Uterus (tissue), 4 donors: ENCODE results near the gene LCN9. TPM values are rescaled to one million over a fixed set of nuclear protein-coding genes. Genes with fewer than 3 reads are reported as not detected.
A peak's percentile ranks its signal among the peaks of the same experiment; 100 is the strongest.

Experiments
- DNase-seq, 2 donors: peaks; one replicate each; pipeline ENCODE4 v3.0.0-alpha.2; 2019 to 2020
- H3K27ac ChIP-seq, 2 donors: fragments of 200-600 bp; sonication (generic); 1 replicate in 1 of 2; 2 replicates in 1 of 2; pipeline ENCODE4 v1.5.1; 2016 to 2018
- H3K27me3 ChIP-seq, 2 donors: fragments of 200-600 bp; sonication (generic); one replicate each; pipeline ENCODE4 v1.5.1; 2018 to 2019; ENCODE audit warnings: control low read depth in 1 of 2
- H3K36me3 ChIP-seq, 2 donors: fragments of 200-600 bp; sonication (generic); one replicate each; pipeline ENCODE4 v1.5.1; 2019; ENCODE audit warnings: control low read depth in 1 of 2
- H3K4me1 ChIP-seq, 2 donors: fragments of 200-600 bp; sonication (generic); one replicate each; pipeline ENCODE4 v1.5.1; 2018 to 2019; ENCODE audit warnings: control low read depth in 1 of 2
- H3K4me3 ChIP-seq, 2 donors: fragments of 200-600 bp; sonication (generic); 1 replicate in 1 of 2; 2 replicates in 1 of 2; pipeline ENCODE4 v1.5.1; 2018 to 2019; ENCODE audit warnings: mild to moderate bottlenecking in 1 of 2
- H3K9me3 ChIP-seq, 2 donors: fragments of 200-600 bp; sonication (generic); one replicate each; pipeline ENCODE4 v1.5.1; 2019; ENCODE audit warnings: control low read depth in 1 of 2
- POLR2A ChIP-seq, 2 donors: fragments of 450-650 bp; IDR thresholded peaks; one replicate each; pipeline ENCODE4 v1.6.1; 2016; ENCODE audit warnings: antibody characterized with exemption in 2 of 2, mild to moderate bottlenecking in 1 of 2, moderate library complexity in 1 of 2
- intact Hi-C: fragments of 100-400 bp; cut with DNase I; formaldehyde crosslinking; loops from one replicate; pipeline ENCODE4 v1.15.1; 2023; ENCODE audit warnings: low total_unique reads
- total RNA-seq, 4 donors: library from RNA; depleted of rRNA in 3 of 4; stranded (reverse); fragments of >200 nt in 3 of 4; gene quantifications; one replicate each; pipeline versions ENCODE4 v1.1.0 to v1.2.4, GENCODE V29; 2014 to 2023
- TF ChIP-seq, protein P1 (sequence below), 4 experiments: fragments of 200-600 bp in 2 of 4; fragments of 450-650 bp in 2 of 4; sonication (generic) in 2 of 4; IDR thresholded peaks; one replicate each; pipeline ENCODE4 v1.5.1; 2016 to 2019; ENCODE audit warnings: antibody characterized with exemption in 4 of 4, mild to moderate bottlenecking in 2 of 4, moderate library complexity in 1 of 4
- donor health status: DM: yes; HTN: yes; CAD: no.

The LCN9 gene
- total RNA-seq, 4 donors from 2014 or later: not detected

DNA sequence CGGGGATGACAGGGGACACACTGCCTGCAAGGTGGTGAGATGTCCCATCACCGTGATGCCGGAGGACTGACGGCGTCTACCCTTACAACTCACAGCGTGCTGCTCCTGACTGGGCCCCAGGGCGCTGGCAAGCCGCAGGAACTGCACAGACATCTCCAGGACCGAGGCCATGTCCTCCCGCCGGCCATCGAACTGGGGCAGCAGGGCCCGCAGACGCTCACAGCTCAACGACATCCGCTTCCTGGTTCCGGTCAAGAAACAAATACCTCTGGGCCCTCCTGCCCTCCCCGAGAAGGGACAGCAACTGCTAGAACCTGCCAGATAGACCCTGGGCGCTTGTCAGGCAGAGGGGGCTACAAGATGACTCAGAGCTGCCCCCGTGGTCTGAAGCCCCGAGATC, 35.1 kb downstream of the LCN9 start:
- DNase-seq: no peak
- TF ChIP-seq, protein P1, sequence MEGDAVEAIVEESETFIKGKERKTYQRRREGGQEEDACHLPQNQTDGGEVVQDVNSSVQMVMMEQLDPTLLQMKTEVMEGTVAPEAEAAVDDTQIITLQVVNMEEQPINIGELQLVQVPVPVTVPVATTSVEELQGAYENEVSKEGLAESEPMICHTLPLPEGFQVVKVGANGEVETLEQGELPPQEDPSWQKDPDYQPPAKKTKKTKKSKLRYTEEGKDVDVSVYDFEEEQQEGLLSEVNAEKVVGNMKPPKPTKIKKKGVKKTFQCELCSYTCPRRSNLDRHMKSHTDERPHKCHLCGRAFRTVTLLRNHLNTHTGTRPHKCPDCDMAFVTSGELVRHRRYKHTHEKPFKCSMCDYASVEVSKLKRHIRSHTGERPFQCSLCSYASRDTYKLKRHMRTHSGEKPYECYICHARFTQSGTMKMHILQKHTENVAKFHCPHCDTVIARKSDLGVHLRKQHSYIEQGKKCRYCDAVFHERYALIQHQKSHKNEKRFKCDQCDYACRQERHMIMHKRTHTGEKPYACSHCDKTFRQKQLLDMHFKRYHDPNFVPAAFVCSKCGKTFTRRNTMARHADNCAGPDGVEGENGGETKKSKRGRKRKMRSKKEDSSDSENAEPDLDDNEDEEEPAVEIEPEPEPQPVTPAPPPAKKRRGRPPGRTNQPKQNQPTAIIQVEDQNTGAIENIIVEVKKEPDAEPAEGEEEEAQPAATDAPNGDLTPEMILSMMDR (IDR thresholded peaks at IDR 0.05): no peak
- no peak for TF ChIP-seq POLR2A (IDR thresholded peaks at IDR 0.05)
- intact Hi-C loops: no loop called here
- H3K27ac ChIP-seq: no peak overlapping the region
- no peaks in the 10 kb centered on the region for H3K9me3 ChIP-seq
- no peak overlapping the region for H3K4me3 ChIP-seq
- peaks cover 0 to 9% of the 10 kb centered on the region in 2 donors for H3K4me1 ChIP-seq
- no peaks in the 10 kb centered on the region for H3K36me3 ChIP-seq
- peaks cover 4 to 5% of the 10 kb centered on the region in 2 donors for H3K27me3 ChIP-seq

GRCh38 chr9:135698767-135699166, 35.7 kb downstream of the LCN9 start:
- H3K9me3 ChIP-seq: no peaks in the 10 kb centered on the region
- H3K27ac ChIP-seq: no peak overlapping the region
- peaks cover 4 to 8% of the 10 kb centered on the region in 2 donors for H3K27me3 ChIP-seq
- H3K4me1 ChIP-seq: peaks cover 0 to 9% of the 10 kb centered on the region in 2 donors
- TF ChIP-seq POLR2A (IDR thresholded peaks at IDR 0.05): no peak
- TF ChIP-seq, protein P1 (IDR thresholded peaks at IDR 0.05): no peak
- H3K36me3 ChIP-seq: no peaks in the 10 kb centered on the region
- no peak overlapping the region for H3K4me3 ChIP-seq
- intact Hi-C loops: no loop called here
- DNase-seq: no peak

DNA sequence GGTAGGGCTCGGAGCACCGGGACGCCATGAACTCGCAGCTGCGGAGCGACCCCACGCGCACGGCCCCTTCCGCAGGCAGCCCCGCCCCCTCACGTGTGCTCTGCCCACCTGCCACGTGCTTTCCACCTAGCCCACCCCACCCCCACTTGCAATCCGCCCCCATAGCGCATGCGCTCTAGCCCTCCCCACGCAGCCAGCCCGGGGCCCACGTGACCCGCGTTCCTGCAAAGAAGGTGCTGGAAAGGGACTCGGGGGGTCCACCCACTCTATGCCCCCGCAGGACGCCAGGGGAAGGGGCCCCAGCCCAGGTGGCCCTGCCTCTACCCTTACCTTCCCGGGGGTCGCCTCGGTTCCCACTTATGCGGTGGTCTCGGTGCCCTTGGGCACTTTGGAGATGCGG, 36.3 kb downstream of the LCN9 start, which contains the start of gene SOHLH1:
TSS of gene SOHLH1 (minus strand) at position 42 of the 400 bp plus-strand sequence. CDS start at position 28, 14 bp downstream.
- intact Hi-C loops: no loop called here
- no peaks in the 10 kb centered on the region for H3K9me3 ChIP-seq

GRCh38 chr9:135700525-135700924, 37.4 kb downstream of the LCN9 start:
- H3K27ac ChIP-seq: no peak overlapping the region
- peaks cover 0 to 9% of the 10 kb centered on the region in 2 donors for H3K4me1 ChIP-seq
- H3K36me3 ChIP-seq: no peaks in the 10 kb centered on the region
- DNase-seq: no peak
- H3K9me3 ChIP-seq: no peaks in the 10 kb centered on the region
- TF ChIP-seq POLR2A (IDR thresholded peaks at IDR 0.05): no peak
- TF ChIP-seq, protein P1 (IDR thresholded peaks at IDR 0.05): no peak
- peaks cover 4 to 23% of the 10 kb centered on the region in 2 donors for H3K27me3 ChIP-seq
- intact Hi-C loops: no loop called here
- no peak overlapping the region for H3K4me3 ChIP-seq

More for the DNA sequence above, 36.3 kb downstream of the LCN9 start, which contains the start of gene SOHLH1:
- no peak for DNase-seq
- H3K36me3 ChIP-seq: no peaks in the 10 kb centered on the region
- H3K27me3 ChIP-seq: peaks cover 4 to 14% of the 10 kb centered on the region in 2 donors
- no peak within 1 kb of the TSS for H3K27ac ChIP-seq
- TF ChIP-seq POLR2A (IDR thresholded peaks at IDR 0.05): no peak
- TF ChIP-seq, protein P1 (IDR thresholded peaks at IDR 0.05): no peak
- H3K4me3 ChIP-seq: no peak within 1 kb of the TSS
- H3K4me1 ChIP-seq: peaks cover 0 to 9% of the 10 kb centered on the region in 2 donors

DNA sequence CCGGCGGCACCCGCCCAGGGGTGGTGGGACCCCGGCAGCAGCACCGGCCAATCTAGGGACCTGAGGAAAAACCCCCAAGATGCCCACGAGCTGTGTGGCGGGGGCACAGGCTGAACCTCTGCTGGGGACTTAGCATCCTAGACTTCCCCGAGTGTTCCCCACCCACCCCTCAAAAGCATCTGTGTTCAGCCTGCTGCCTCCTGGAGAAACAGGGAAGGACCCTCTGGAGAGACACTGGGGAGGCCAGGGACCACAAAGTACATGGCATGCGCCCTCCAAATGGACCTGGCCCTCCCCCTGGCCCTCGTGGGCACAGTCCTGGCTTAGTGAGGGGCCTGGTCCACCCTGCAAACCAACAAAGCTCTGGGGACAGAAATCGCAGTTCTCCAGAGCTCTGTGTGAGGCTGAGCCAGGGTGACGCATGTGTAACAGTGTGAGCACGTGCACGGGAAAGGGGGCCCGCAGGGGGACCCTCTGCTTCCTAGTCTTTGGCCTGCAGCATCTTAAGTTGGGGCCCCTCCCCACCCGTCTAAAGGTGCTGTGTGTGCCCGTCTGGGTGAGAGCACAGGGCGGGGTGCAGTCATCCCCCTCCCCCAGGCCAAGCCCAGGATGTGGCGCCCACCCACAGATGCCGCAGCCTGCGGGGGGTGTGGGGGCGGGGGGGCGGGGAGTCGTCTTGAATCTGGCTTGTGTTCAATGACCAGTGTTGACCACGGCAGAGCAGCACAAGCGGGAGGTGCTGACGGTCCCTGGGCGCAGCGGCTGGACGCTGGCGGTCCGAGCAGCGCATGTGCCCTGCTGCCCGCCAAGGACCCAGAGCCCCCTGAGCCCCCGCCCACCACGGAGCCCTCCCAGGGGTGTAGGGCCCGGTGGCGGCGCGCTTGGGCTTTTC, 38.2 kb downstream of the LCN9 start:
- Histone ChIP-seq H3K27me3 (peaks cover 4 to 26% of the 10 kb centered on the region in 2 donors), H3K27ac (no peak overlapping the region), H3K36me3 (no peaks in the 10 kb centered on the region), H3K4me3 (peak overlapping the region in 1 of 2 donors; percentile 17), H3K9me3 (no peaks in the 10 kb centered on the region), H3K4me1 (peaks cover 0 to 9% of the 10 kb centered on the region in 2 donors)
- intact Hi-C loops: no loop called here
- DNase-seq: no peak
- no peak for TF ChIP-seq POLR2A (IDR thresholded peaks at IDR 0.05)
- TF ChIP-seq, protein P1 (IDR thresholded peaks at IDR 0.05): no peak
